Mesothelial cell of epicardium (in vitro differentiated cells): ENCODE data around the gene INO80E. TPM values are rescaled to one million over a fixed set of nuclear protein-coding genes. Genes with fewer than 3 reads are reported as not detected.

Experiments used
- DNase-seq, 2 experiments: peaks; one replicate each; pipeline ENCODE4 v3.0.0; 2021; ENCODE audit warnings: low spot score in 2 of 2; ENCODE audit not compliant: unreplicated experiment in 2 of 2
- H3K27ac Mint-ChIP-seq: 2 replicates; pipeline ENCODE4 v1.8.0; 2021; ENCODE audit warnings: mixed read lengths
- H3K27me3 Mint-ChIP-seq: 2 replicates; pipeline ENCODE4 v1.8.0; 2021; ENCODE audit warnings: low read depth, mixed read lengths
- H3K36me3 Mint-ChIP-seq: 2 replicates; pipeline ENCODE4 v1.8.0; 2021; ENCODE audit warnings: mixed read lengths
- H3K4me1 Mint-ChIP-seq: 2 replicates; pipeline ENCODE4 v1.8.0; 2021; ENCODE audit warnings: mixed read lengths
- H3K4me3 Mint-ChIP-seq: 2 replicates; pipeline ENCODE4 v1.8.0; 2021; ENCODE audit warnings: mild to moderate bottlenecking, moderate library complexity, mixed read lengths
- H3K9me3 Mint-ChIP-seq: 2 replicates; pipeline ENCODE4 v1.8.0; 2021; ENCODE audit warnings: mixed read lengths
- total RNA-seq: library from RNA; stranded (reverse); gene quantifications from 3 replicates; pipeline ENCODE4 v1.2.1, GENCODE V29; 2021
- TF ChIP-seq, protein P1 (sequence below): fragments of 200-600 bp; sonication (generic); IDR thresholded peaks from one replicate; pipeline ENCODE4 v1.5.0; 2021; ENCODE audit warnings: antibody characterized with exemption; ENCODE audit not compliant: unreplicated experiment

INO80E gene
- total RNA-seq, 1 donor from 2014 or later, result 62.9 TPM

- peaks cover 26% of the 10 kb centered on the region for H3K36me3 Mint-ChIP-seq
- H3K27ac Mint-ChIP-seq, result no peak overlapping the region
- no peak for DNase-seq
- TF ChIP-seq, protein P1, sequence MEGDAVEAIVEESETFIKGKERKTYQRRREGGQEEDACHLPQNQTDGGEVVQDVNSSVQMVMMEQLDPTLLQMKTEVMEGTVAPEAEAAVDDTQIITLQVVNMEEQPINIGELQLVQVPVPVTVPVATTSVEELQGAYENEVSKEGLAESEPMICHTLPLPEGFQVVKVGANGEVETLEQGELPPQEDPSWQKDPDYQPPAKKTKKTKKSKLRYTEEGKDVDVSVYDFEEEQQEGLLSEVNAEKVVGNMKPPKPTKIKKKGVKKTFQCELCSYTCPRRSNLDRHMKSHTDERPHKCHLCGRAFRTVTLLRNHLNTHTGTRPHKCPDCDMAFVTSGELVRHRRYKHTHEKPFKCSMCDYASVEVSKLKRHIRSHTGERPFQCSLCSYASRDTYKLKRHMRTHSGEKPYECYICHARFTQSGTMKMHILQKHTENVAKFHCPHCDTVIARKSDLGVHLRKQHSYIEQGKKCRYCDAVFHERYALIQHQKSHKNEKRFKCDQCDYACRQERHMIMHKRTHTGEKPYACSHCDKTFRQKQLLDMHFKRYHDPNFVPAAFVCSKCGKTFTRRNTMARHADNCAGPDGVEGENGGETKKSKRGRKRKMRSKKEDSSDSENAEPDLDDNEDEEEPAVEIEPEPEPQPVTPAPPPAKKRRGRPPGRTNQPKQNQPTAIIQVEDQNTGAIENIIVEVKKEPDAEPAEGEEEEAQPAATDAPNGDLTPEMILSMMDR, result no peak
- H3K9me3 Mint-ChIP-seq, result no peaks in the 10 kb centered on the region
- no peaks in the 10 kb centered on the region for H3K27me3 Mint-ChIP-seq
- H3K4me3 Mint-ChIP-seq, result no peak overlapping the region
- peaks cover 2% of the 10 kb centered on the region for H3K4me1 Mint-ChIP-seq
These were observed 6.8 kb upstream of the INO80E start for GRCh38 chr16:29989111-29989858.

DNA sequence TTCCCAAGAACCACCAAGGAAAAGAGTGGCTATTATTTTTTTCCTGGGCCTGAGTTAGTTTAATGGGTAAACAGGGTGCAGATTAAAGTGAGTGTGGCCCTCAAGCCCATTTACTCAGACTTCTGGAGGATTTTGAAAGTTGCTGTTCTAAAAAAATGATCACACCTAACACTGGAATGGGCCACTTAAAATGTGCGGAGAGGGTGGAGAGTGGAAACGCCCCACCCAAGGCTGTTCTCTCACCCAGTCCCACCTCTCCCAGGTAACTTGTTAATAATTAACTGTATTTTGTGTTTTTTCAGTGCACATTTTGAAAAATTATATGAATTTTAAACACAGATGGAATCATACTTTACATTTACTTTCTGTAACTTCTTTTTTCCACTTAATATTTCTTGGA lies 6.0 kb upstream of the INO80E start:
- Mint-ChIP-seq H3K27ac (no peak overlapping the region), H3K4me1 (peaks cover 9% of the 10 kb centered on the region)
- no peak for DNase-seq

GRCh38 chr16:29990883-29991570 lies 5.0 kb upstream of the INO80E start:
- TF ChIP-seq, protein P1, result no peak
- Mint-ChIP-seq H3K27me3 (no peaks in the 10 kb centered on the region), H3K36me3 (peaks cover 18% of the 10 kb centered on the region)

More for the DNA sequence above, 6.0 kb upstream of the INO80E start:
- Mint-ChIP-seq H3K36me3 (peaks cover 24% of the 10 kb centered on the region), H3K27me3 (no peaks in the 10 kb centered on the region), H3K4me3 (no peak overlapping the region), H3K9me3 (no peaks in the 10 kb centered on the region)
- TF ChIP-seq, protein P1, result no peak

GRCh38 chr16:29991571-29991904 lies 4.5 kb upstream of the INO80E start:
- no peaks in the 10 kb centered on the region for H3K27me3 Mint-ChIP-seq
- TF ChIP-seq, protein P1, result no peak
- H3K36me3 Mint-ChIP-seq, result peaks cover 16% of the 10 kb centered on the region
- peaks cover 15% of the 10 kb centered on the region for H3K4me1 Mint-ChIP-seq
- no peak for DNase-seq
- no peak overlapping the region for H3K27ac Mint-ChIP-seq
- no peak overlapping the region for H3K4me3 Mint-ChIP-seq
- H3K9me3 Mint-ChIP-seq, result no peaks in the 10 kb centered on the region

More at GRCh38 chr16:29990883-29991570, 5.0 kb upstream of the INO80E start:
- no peak overlapping the region for H3K27ac Mint-ChIP-seq
- no peaks in the 10 kb centered on the region for H3K9me3 Mint-ChIP-seq
- H3K4me1 Mint-ChIP-seq, result peaks cover 11% of the 10 kb centered on the region
- no peak overlapping the region for H3K4me3 Mint-ChIP-seq
- DNase-seq, result no peak

DNA sequence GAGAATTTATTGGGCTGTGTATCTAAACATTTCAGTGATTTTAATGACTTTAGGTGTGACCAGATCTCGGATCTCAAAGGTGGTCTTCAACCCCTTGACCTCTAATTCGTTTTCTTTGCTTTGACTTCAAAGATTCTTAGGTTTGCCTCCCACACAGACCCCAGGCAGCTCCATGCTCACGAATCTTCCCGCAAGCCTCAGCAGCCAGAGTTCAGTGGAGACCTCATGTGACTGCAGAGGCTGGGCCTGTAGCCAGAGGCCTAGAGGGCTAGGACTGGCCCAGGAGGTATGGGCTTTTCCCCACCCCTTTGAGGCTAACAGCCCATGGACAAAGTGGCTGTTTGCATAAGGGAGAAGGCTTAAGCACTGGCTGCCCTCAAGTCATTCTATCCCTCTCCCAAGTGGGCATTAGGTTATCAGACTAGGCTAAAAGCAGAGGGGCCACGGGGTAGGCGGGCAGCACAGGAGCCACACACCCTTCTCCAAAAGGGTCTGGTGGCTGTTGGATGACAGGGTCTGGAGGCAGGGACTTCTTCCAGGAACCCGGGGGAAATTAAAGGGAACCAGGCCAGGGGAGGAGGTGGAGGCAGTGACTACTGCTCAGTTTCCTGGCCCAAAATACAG lies 3.6 kb upstream of the INO80E start:
- H3K27ac Mint-ChIP-seq, result no peak overlapping the region
- peaks cover 13% of the 10 kb centered on the region for H3K36me3 Mint-ChIP-seq
- no peak overlapping the region for H3K4me3 Mint-ChIP-seq

More for the DNA sequence above, 3.6 kb upstream of the INO80E start:
- DNase-seq, result no peak
- Mint-ChIP-seq H3K4me1 (peaks cover 20% of the 10 kb centered on the region), H3K27me3 (no peaks in the 10 kb centered on the region), H3K9me3 (no peaks in the 10 kb centered on the region)
- TF ChIP-seq, protein P1, result no peak
